K562 (cell line): ENCODE results near the gene PDE4D. TPM values are rescaled to one million over a fixed set of nuclear protein-coding genes. Genes with fewer than 3 reads are reported as not detected.

Experiments
- ATAC-seq: fragments of 200-7000 bp; cut with Tn5 transposase; 3 replicates; pipeline ENCODE4 v1.9.1; 2020; ENCODE audit warnings: moderate library complexity
- BruUV-seq: library from RNA; stranded (reverse); fragments of 400-500 nt; replicated peaks from 2 replicates; lab custom pipeline; 2021; lab: Mats Ljungman, UMichigan
- CTCF ChIA-PET: fragments of 300-600 bp; formaldehyde crosslinking; extraction: SDS; loops from one replicate; lab custom pipeline; 2021; ENCODE audit warnings: low intra/inter-chr PET ratio; lab: Yijun Ruan, JAX
- POLR2A ChIA-PET: fragments of 300-600, 350-650 bp; sonication (Branson Sonifier 250); formaldehyde crosslinking; extraction: SDS; loops from one replicate; lab custom pipeline; 2021; ENCODE audit warnings: antibody characterized with exemption, inconsistent platforms; lab: Yijun Ruan, JAX
- DNase-seq, 4 experiments: peaks; one replicate each; pipeline versions ENCODE4 v3.0.0 to v3.0.0-alpha.2; 2011 to 2018; ENCODE audit warnings: low spot score in 3 of 4, mixed read lengths in 3 of 4; ENCODE audit errors: extremely low read depth in 1 of 4
- FAIRE-seq: peaks from 2 replicates; lab custom pipeline; 2011; peaks lifted over from hg19 to GRCh38; lab: Jason Lieb, UNC
- H2AFZ ChIP-seq: 2 replicates; pipeline ENCODE4 v1.6.0; 2011; ENCODE audit warnings: low read depth, low read length, control low read depth, inconsistent platforms
- H3K27ac ChIP-seq: fragments of 200-600 bp; 3 replicates; pipeline ENCODE4 v1.8.0; 2011; ENCODE audit warnings: low read depth, mild to moderate bottlenecking, control low read depth, inconsistent platforms, low read length, moderate library complexity, mixed read lengths; ENCODE audit errors: extremely low read depth
- H3K27me3 ChIP-seq, 2 experiments: fragments of 300-600 bp in 1 of 2; 2 replicates in 1 of 2; 3 replicates in 1 of 2; pipeline versions ENCODE4 v1.6.0 to v1.8.0; 2011; ENCODE audit warnings: inconsistent platforms in 2 of 2, low read length in 2 of 2, mild to moderate bottlenecking in 1 of 2, mixed read lengths in 1 of 2, moderate library complexity in 1 of 2; ENCODE audit not compliant: control insufficient read depth in 2 of 2, insufficient read depth in 2 of 2
- H3K36me3 ChIP-seq: fragments of 300-600 bp; 3 replicates; pipeline ENCODE4 v1.8.0; 2011; ENCODE audit warnings: mild to moderate bottlenecking, low read length, inconsistent platforms; ENCODE audit not compliant: control insufficient read depth, insufficient read depth
- H3K4me1 ChIP-seq, 2 experiments: fragments of 200-600 bp in 1 of 2; replicated peaks in 1 of 2; 2 replicates in 1 of 2; 3 replicates in 1 of 2; pipeline versions ENCODE4 v1.5.1 to v1.8.0; 2011; ENCODE audit warnings: inconsistent platforms in 2 of 2, low read length in 2 of 2, mild to moderate bottlenecking in 1 of 2, mixed read lengths in 1 of 2, moderate library complexity in 1 of 2; ENCODE audit not compliant: control insufficient read depth in 2 of 2, insufficient read depth in 2 of 2
- H3K4me2 ChIP-seq: 2 replicates; pipeline ENCODE4 v1.6.1; 2011; ENCODE audit warnings: low read length, control low read depth, inconsistent platforms, mixed read lengths; ENCODE audit not compliant: insufficient read depth
- H3K4me3 ChIP-seq: fragments of 200-600 bp; sonication (generic), shearing (Covaris generic); 2 replicates; pipeline ENCODE4 v1.5.1; 2016; ENCODE audit warnings: control low read depth, inconsistent platforms
- H3K79me2 ChIP-seq: fragments of 200-600 bp; 3 replicates; pipeline ENCODE4 v1.8.0; 2011; ENCODE audit warnings: low read length, inconsistent platforms; ENCODE audit not compliant: control insufficient read depth, insufficient read depth
- H3K9ac ChIP-seq, 2 experiments: 2 replicates each; pipeline versions ENCODE4 v1.6.0 to v1.6.1; 2011; ENCODE audit warnings: low read depth in 2 of 2, low read length in 2 of 2, control low read depth in 1 of 2, inconsistent platforms in 1 of 2, mild to moderate bottlenecking in 1 of 2, mixed read lengths in 1 of 2; ENCODE audit not compliant: insufficient read depth in 1 of 2
- H3K9me1 ChIP-seq: one replicate; pipeline ENCODE4 v1.6.0; 2011; ENCODE audit warnings: inconsistent platforms, mild to moderate bottlenecking, low read length, moderate library complexity; ENCODE audit not compliant: control insufficient read depth, insufficient read depth
- H3K9me3 ChIP-seq: replicated peaks from 2 replicates; pipeline ENCODE4 v1.5.1; 2011; ENCODE audit warnings: low read depth, low read length, inconsistent platforms; ENCODE audit not compliant: control insufficient read depth, insufficient read depth
- H4K20me1 ChIP-seq: replicated peaks from 2 replicates; pipeline ENCODE4 v1.6.1; 2011; ENCODE audit warnings: low read length, inconsistent platforms, mixed read lengths; ENCODE audit not compliant: control insufficient read depth, insufficient read depth
- JUND ChIP-seq, 2 experiments: IDR thresholded peaks; 2 replicates in 1 of 2; 3 replicates in 1 of 2; pipeline ENCODE4 v1.6.1; 2011; ENCODE audit warnings: borderline replicate concordance in 2 of 2, low read depth in 2 of 2, low read length in 2 of 2, improper control_type of control experiment in 1 of 2, missing biosample characterization in 1 of 2, missing genetic modification characterization in 1 of 2, missing genetic modification reagents in 1 of 2
- RBM39 ChIP-seq: fragments of 200-400 bp; formaldehyde crosslinking; optimal IDR thresholded peaks from 2 replicates; pipeline ENCODE3; 2018; ENCODE audit warnings: low read depth, low read length
- TRIM24 ChIP-seq, 2 experiments: fragments of 450-650 bp; IDR thresholded peaks; 2 replicates each; pipeline ENCODE4 v1.6.1; 2016
- WGBS: fragments of 100-300 bp; shearing (Covaris generic); methylation state at CpG from one replicate; pipeline ENCODE4 v1.1.6; 2016; ENCODE audit warnings: low coverage, mixed read lengths; ENCODE audit not compliant: insufficient coverage; ENCODE audit errors: missing lambda C conversion rate; 5-methylcytosine and 5-hydroxymethylcytosine counted together
- in situ Hi-C: fragments of 300-500 bp; cut with MboI; formaldehyde crosslinking; loops from 4 replicates; pipeline ENCODE4 v1.15.0; 2018; ENCODE audit warnings: inconsistent platforms, mixed read lengths
- intact Hi-C: fragments of 100-400 bp; cut with micrococcal nuclease; formaldehyde crosslinking; loops from 2 replicates; pipeline ENCODE4 v1.14.2; 2022
- polyA plus RNA-seq, 8 experiments: library from polyadenylated mRNA; depleted of rRNA in 4 of 8; stranded (reverse) in 5 of 8; unstranded in 3 of 8; fragments of >200 nt; fragmentation: Nextera tagmentation in 2 of 8; fragmentation: Illumina TruSeq in 1 of 8; extraction: Ambion mirVana in 2 of 8; extraction: Trizol in 1 of 8; gene quantifications; 2 replicates each; pipeline versions ENCODE4 v1.2.1 to v1.2.3, GENCODE V29; 2011 to 2014; ENCODE audit warnings: inconsistent platforms in 1 of 8, missing spikeins in 1 of 8
- total RNA-seq, 7 experiments: library from RNA; depleted of rRNA in 6 of 7; stranded (reverse); fragments of >200 nt in 6 of 7; fragmentation: Illumina TruSeq in 2 of 7; extraction: Trizol in 2 of 7; gene quantifications; 2 replicates each; pipeline versions ENCODE4 v1.2.1 to v1.2.3, GENCODE V29; 2011 to 2021; ENCODE audit warnings: low replicate concordance in 1 of 7
- TF ChIP-seq, protein P1 (sequence below), 2 experiments: fragments of 450-650 bp in 1 of 2; sonication (generic) in 1 of 2; formaldehyde crosslinking in 1 of 2; IDR thresholded peaks in 1 of 2; conservative IDR thresholded peaks in 1 of 2; 2 replicates each; pipeline versions ENCODE4 v1.6.1 to v1.8.1; 2016 to 2023; ENCODE audit warnings: mild to moderate bottlenecking in 2 of 2, moderate library complexity in 2 of 2, inconsistent platforms in 1 of 2, missing genetic modification reagents in 1 of 2

PDE4D gene
- total and polyA plus RNA-seq, 9 of the 15 experiments (the other 6 are each of a cell fraction or from before 2014, with no cell fraction given) = 0.04 to 0.46 (median 0.13) TPM

- CTCF ChIA-PET = no interaction called here
- H3K9me1 ChIP-seq = no peaks in the 10 kb centered on the region
- no peak for DNase-seq
- no peaks in the 10 kb centered on the region for H3K79me2 ChIP-seq
- no peak for ATAC-seq
- no peaks in the 10 kb centered on the region for H4K20me1 ChIP-seq
- POLR2A ChIA-PET = no interaction called here
- no peak overlapping the region for H2AFZ ChIP-seq
- in situ Hi-C loops (no loop called here), intact Hi-C loops (no loop called here)
- 5% methylated on average over 5 of the region's 5 CpGs for WGBS
- no peak overlapping the region for H3K4me2 ChIP-seq
- TF ChIP-seq, protein P1, sequence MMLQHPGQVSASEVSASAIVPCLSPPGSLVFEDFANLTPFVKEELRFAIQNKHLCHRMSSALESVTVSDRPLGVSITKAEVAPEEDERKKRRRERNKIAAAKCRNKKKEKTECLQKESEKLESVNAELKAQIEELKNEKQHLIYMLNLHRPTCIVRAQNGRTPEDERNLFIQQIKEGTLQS (IDR thresholded peaks at IDR 0.05) = peak; percentile 14; the same call in 1 of the 2 replicates
- TF ChIP-seq, protein P1 (CRISPR knock-in tag; conservative IDR thresholded peaks at IDR 0.05) = no peak
- TF ChIP-seq RBM39 (no peak), TRIM24 (IDR thresholded peaks at IDR 0.05) (no peak), JUND (IDR thresholded peaks at IDR 0.05; ENCODE audit: borderline replicate concordance, low read depth, low read length) (peak; percentile 31; the same call in 1 of the 2 replicates), JUND (tag; IDR thresholded peaks at IDR 0.05; ENCODE audit: borderline replicate concordance, low read depth, low read length) (0 out of 3 replicates have a peak, but pooled peaks have one; percentile 41)
- no TSS peak for BruUV-seq
- H3K9me3 ChIP-seq = no peaks in the 10 kb centered on the region
- FAIRE-seq = no peak
- H3K27ac ChIP-seq = no peak overlapping the region
- no peaks in the 10 kb centered on the region for H3K4me1 ChIP-seq
- no peak overlapping the region for H3K4me3 ChIP-seq
- H3K27me3 ChIP-seq = no peaks in the 10 kb centered on the region
- H3K9ac ChIP-seq = no peak overlapping the region
- no peaks in the 10 kb centered on the region for H3K36me3 ChIP-seq
These were observed 919.4 kb downstream of the PDE4D start for GRCh38 chr5:58974083-58974482.
